GM18870 (cell line): ENCODE data around the gene SH3BP5.
A peak's percentile ranks its signal among the peaks of the same experiment; 100 is the strongest.

Experiments used
- ATAC-seq: cut with Tn5 transposase; IDR thresholded peaks from one replicate; pipeline ENCODE4 v1.9.1; 2021; ENCODE audit warnings: moderate library complexity; ENCODE audit not compliant: unreplicated experiment

The SH3BP5 gene

DNA sequence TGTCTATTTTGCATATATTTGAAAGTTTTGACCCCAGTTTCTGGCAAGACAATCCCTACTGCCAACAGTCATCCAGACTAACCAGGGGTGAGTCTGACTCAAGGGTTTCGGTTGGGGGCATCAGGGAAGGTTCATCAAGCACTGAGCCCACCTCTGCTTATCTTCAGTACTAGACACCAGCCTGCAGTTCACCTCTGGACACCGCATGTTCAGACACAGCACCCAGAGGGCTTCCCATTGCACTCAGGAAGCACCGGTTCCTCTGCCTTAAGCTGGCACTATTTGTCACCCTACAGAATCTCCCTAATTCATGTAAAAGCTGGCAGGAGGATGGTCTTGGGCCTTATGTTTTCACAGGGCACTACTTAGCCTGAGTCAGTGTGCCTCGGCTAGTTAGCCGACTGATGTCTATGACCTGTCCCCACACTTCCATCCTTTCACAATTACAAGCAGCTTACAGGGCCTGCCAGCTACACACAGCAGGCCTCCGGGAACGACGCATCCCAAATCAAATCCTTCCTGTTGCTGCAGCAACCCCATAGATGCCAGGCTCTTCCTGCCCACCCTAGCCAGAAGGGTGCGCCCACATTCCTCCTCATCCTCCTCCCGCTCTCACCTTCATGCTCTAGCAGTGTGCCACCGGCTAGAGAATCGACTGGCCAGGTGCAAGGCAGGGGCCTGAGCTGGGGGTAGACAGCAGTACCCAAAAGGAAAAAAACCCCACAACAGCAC lies 52.5 kb downstream of the SH3BP5 start:
- ATAC-seq: no peak

DNA sequence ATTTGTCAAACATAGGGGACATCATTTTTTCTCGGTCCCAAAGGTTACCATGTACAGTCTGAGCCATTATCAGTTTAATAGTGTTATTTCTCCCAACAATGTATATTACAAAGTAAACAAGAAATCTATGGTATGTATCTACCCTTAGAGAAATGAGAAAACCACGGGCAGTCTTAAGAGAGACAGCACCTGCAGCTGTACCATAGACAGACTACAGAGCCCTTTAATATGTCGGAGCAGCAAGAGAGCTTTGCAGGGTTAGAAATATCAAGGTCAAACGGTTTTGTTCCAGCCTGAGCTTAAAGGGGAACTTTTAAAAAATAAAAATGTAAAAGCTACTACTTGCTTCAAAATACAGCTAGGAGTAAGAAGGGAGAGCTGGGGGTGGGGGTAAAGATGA lies 53.2 kb downstream of the SH3BP5 start:
- ATAC-seq: no peak

GRCh38 chr3:15277861-15278500 lies 54.4 kb downstream of the SH3BP5 start:
- ATAC-seq: no peak

GRCh38 chr3:15276028-15276724 lies 56.2 kb downstream of the SH3BP5 start:
- ATAC-seq: no peak

DNA sequence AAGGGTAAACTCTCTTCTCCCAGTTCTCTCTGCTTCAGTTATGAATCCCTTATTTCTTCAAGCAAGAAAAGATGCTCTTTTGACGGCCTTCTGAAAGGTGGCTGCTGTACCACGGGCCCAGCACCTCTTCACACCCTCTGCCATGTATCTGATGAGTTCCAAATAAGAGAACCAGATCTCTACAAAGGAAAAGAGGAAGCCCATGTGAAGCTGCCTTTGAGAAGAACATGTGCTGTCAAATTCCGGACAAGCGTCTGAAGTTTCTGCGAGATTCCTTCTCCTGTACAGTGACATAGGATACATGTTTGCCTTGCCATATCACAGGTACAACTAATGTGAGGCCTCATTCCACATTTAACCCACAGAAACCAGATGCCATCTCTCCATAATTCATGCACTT lies 59.2 kb downstream of the SH3BP5 start:
- ATAC-seq: no peak

DNA sequence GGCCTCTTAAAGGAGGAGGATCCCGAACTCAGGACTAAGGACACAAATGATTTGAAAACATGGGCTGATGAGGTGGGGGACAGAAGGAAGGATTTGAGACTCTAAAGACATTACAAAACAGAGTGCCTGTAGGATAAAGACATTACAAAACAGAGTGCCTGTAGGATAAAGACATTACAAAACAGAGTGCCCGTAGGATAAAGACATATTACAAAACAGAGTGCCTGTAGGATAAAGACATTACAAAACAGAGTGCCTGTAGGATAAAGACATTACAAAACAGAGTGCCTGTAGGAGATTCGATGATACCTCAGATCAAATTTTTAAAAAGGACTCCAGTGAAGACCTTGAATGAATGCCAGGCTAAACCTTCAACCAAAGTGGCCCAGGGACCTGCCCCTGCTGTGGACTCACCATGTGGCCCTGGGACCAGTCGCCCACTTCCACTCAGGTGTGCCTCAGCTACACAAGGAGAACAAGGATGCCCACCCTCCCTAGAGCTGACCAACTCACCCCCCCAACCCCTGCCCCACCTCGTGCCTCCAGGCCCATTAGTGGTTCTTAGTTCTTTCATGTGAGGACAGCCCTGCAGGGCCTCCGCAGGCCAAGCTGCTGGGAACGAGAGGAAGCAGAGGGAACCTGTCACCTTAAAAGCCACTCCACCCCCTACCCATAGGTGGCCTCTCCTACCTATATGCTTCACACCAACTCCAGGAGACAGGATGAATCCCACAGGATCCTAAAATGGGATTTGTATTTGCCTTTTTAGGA lies 59.8 kb downstream of the SH3BP5 start:
- ATAC-seq: no peak

DNA sequence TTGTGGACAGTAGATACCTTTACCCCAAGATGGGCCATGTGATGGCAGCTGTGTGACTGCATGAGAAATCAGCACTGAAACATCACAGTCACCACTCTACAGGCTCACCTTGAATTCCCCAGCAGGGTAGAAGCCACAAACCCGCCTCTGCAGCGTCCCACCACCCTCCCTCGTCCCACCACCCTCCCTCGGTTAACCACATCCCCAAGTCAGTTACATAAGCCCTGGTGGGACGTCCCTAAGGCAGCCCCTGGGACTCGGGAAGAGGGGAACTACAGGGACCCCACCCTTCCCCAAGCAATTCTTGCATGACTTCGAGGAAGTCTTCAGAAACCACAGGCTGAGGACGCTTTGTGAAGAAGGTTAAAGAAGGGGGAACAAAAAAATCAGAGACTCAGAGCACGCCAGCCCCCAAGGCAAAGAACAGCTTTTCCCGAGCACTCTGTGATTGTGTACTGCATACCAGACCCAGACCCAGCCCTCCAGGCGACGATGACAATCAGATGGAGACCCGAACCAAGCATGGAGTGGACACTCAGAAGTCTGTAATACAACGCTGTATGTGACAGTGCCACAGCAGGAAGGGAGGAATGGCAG lies 60.5 kb downstream of the SH3BP5 start:
- peak; percentile 54 for ATAC-seq

DNA sequence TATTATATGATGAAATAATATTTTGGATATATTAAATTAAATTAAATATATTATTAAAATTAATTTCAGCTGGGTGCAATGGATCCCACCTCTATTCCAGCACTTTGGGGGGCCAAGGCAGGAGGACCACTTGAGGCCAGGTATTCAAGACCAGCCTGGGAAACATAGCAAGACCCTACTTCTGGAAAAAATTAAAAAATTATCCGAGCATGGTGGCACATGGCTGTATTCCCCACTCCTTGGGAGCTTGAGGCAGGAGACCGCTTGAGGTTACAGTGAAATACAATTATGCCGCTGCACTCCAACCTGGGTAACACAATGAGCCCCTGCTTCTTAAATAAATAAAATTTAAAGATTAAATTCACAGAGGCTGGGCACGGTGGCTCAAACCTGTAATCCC lies 61.4 kb downstream of the SH3BP5 start:
- ATAC-seq: no peak

- ATAC-seq: no peak
Observed at GRCh38 chr3:15269091-15269989, 63.0 kb downstream of the SH3BP5 start.

- no peak for ATAC-seq
Observed at GRCh38 chr3:15268033-15268631, 64.3 kb downstream of the SH3BP5 start.

GRCh38 chr3:15267502-15267901 lies 64.9 kb downstream of the SH3BP5 start:
- ATAC-seq: no peak

DNA sequence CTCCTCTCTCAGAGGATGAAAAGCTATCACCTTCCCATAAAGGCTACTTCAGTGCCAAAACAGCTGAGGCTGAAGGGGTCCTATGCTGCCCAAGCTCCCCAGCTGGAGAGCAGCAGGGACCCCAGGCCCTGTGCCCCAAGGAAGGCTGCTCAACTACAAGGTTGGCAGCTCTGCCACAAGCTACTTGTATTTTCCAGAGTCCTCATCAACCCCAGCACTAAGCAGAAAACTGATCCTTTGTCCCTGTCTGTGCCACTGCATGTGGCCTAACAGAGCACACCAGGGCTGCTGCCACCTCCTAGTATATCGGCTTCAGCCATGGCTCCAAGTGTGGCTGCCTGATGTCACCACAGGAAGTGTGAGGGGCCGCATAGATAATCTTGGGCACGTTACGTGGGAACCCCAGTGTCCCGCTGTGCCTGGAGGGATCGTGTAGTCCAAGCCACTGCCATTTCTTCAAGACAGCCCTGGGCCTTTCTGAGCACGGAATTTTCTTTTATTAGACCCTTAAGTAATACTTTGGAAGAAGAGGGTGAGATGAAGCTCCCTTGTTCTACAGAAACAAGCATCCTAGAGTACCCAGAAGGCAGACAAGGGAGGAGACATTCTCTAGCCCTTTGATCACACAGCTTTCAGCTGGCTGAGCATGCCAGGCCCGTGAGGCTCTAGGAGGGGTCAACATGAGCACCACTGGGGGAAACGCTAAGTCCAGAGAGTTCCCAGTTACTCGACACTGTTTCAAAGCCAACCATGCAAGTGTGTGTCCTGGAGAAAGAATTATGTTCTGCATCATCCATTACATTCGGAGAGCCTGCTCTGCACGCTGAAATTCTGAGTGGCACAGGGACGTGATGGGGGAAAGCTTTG lies 65.6 kb downstream of the SH3BP5 start:
- no peak for ATAC-seq

- ATAC-seq: no peak
Observed at GRCh38 chr3:15265655-15266509, 66.5 kb downstream of the SH3BP5 start.

GRCh38 chr3:15264486-15264885 lies 67.9 kb downstream of the SH3BP5 start:
- no peak for ATAC-seq

- ATAC-seq: no peak
Observed at GRCh38 chr3:15263926-15264325, 68.5 kb downstream of the SH3BP5 start.

DNA sequence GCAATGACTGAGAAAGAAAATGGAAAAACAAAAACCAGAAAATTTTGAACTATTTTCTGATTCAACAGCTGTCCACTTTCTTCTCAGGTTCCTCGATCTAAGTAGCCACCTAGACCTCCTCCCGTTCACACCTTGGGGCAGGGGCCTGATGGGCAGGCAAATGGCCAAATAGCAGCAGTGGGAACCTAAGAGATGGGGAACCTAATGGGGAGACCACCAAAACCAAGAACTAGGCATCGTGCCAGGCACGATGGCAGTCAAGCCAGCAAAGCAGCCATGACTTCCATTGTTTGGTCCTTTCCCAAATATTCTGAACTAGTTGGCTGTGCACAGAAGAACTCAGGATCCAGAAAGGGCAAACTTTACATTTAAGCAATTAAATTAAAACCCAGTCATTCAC lies 69.3 kb downstream of the SH3BP5 start:
- no peak for ATAC-seq

- ATAC-seq: no peak
Observed at GRCh38 chr3:15262021-15262420, 70.4 kb downstream of the SH3BP5 start.

DNA sequence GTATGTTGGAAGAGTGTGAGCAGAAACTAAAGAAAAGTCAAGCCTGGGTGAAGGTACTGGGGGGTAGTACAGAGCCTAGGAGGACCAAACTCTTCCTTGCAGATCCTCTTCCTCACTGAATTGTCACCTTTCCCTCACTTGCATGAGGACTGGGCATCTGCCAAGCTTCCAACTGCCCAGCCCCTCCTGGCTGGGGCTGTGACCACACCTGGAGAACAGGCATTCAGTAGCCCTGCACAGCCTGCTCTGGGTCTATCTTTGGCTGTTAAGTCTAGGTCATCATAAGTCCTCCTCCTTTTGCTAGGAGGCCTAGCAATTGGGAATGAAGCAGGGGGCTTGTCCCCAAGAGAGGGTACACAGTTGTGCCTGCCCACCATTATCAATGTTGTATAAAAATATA lies 71.1 kb downstream of the SH3BP5 start:
- ATAC-seq: no peak
